Esophagus muscularis mucosa (tissue), 3 donors: ENCODE results near the gene NFAT5.

Experiments
- POLR2A ChIP-seq: fragments of 450-650 bp; IDR thresholded peaks from one replicate; pipeline ENCODE4 v1.6.1; 2017; ENCODE audit warnings: antibody characterized with exemption, moderate library complexity, mild to moderate bottlenecking, low read depth
- TF ChIP-seq, protein P1 (sequence below), 3 experiments: fragments of 200-600 bp in 2 of 3; fragments of 450-650 bp in 1 of 3; sonication (generic) in 2 of 3; IDR thresholded peaks; one replicate each; pipeline ENCODE4 v1.5.1; 2017 to 2019; ENCODE audit warnings: antibody characterized with exemption in 3 of 3, mild to moderate bottlenecking in 2 of 3, moderate library complexity in 1 of 3

DNA sequence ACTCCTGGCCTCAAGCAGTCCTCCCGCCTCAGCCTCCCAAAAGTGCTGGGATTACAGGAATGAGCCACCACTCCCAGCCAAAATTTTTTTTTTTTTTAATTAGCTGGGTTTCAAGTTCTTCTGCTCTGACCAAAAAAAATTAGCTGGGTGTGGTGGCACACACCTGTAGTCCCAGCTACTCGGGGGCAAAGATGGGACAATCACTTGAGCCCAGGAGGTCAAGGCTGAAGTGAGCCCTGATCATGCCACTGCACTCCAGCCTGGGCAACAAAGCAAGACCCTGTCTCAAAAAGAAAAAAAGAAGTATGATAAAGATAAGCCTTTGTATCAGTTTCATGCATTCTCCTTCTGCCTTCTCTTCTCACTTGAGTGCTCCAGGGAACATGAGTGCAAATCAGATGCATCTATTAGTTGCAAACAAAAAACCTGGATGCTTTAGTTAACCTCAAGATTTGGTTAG lies 158.7 kb downstream of the NFAT5 start:
- TF ChIP-seq, protein P1, sequence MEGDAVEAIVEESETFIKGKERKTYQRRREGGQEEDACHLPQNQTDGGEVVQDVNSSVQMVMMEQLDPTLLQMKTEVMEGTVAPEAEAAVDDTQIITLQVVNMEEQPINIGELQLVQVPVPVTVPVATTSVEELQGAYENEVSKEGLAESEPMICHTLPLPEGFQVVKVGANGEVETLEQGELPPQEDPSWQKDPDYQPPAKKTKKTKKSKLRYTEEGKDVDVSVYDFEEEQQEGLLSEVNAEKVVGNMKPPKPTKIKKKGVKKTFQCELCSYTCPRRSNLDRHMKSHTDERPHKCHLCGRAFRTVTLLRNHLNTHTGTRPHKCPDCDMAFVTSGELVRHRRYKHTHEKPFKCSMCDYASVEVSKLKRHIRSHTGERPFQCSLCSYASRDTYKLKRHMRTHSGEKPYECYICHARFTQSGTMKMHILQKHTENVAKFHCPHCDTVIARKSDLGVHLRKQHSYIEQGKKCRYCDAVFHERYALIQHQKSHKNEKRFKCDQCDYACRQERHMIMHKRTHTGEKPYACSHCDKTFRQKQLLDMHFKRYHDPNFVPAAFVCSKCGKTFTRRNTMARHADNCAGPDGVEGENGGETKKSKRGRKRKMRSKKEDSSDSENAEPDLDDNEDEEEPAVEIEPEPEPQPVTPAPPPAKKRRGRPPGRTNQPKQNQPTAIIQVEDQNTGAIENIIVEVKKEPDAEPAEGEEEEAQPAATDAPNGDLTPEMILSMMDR (IDR thresholded peaks at IDR 0.05): no peak
- TF ChIP-seq POLR2A: no peak
